ENCODE results near the gene ADAMTSL3. TPM values are rescaled to one million over a fixed set of nuclear protein-coding genes. Genes with fewer than 3 reads are reported as not detected.
"Not testable (repeated sequence)": the region's sequence is repeated elsewhere in the genome, so short reads cannot be mapped to it uniquely, and the experiment has no call there.

ADAMTSL3 gene
- total RNA-seq, 4 donors from 2014 or later: 16.6 to 30.0 (median 21.8) TPM

GRCh38 chr15:84046064-84046637 lies 392.2 kb downstream of the ADAMTSL3 start:
- peaks cover 0 to 8% (median 0%) of the 10 kb centered on the region in 4 donors for H3K36me3 ChIP-seq
- no peak overlapping the region for H3K4me3 ChIP-seq
- 89% methylated on average over 4 of the region's 4 CpGs for WGBS
- TF ChIP-seq, protein P1, sequence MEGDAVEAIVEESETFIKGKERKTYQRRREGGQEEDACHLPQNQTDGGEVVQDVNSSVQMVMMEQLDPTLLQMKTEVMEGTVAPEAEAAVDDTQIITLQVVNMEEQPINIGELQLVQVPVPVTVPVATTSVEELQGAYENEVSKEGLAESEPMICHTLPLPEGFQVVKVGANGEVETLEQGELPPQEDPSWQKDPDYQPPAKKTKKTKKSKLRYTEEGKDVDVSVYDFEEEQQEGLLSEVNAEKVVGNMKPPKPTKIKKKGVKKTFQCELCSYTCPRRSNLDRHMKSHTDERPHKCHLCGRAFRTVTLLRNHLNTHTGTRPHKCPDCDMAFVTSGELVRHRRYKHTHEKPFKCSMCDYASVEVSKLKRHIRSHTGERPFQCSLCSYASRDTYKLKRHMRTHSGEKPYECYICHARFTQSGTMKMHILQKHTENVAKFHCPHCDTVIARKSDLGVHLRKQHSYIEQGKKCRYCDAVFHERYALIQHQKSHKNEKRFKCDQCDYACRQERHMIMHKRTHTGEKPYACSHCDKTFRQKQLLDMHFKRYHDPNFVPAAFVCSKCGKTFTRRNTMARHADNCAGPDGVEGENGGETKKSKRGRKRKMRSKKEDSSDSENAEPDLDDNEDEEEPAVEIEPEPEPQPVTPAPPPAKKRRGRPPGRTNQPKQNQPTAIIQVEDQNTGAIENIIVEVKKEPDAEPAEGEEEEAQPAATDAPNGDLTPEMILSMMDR (IDR thresholded peaks at IDR 0.05): no peak
- no peak for TF ChIP-seq POLR2A (IDR thresholded peaks at IDR 0.05; ENCODE audit: low read depth)
- no peak for TF ChIP-seq EP300 (IDR thresholded peaks at IDR 0.05)
- TF ChIP-seq POLR2AphosphoS5 (IDR thresholded peaks at IDR 0.05): no peak
- intact Hi-C loops (cut with DNase I): no loop called here
- no peak overlapping the region for H3K27ac ChIP-seq (replicated peaks in 1 of 4)
- H3K4me1 ChIP-seq: no peaks in the 10 kb centered on the region
- no peaks in the 10 kb centered on the region for H3K27me3 ChIP-seq
- no peak for DNase-seq (ENCODE audit: extremely low spot score)
- H3K9me3 ChIP-seq: peaks cover 0 to 7% (median 0%) of the 10 kb centered on the region in 4 donors

DNA sequence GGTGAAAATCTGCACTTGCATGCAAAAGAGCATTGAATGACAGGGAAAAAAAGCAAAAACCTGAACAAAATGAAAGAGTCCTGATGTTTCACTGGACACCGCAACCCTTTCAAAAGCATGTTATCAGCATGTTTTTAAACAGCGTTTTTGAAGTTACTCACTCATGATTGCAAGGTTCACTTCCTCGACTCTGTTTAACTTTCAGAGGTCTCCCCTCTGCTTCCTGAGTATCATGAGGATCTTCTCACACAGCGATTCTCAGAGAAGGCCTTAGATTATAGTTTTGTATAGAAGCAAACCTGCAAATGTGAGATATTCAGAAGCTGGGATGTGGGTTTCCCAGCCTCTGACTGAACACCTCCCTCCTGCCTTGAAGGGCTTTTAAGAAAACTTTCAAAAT lies 395.6 kb downstream of the ADAMTSL3 start:
- H3K36me3 ChIP-seq; H3K4me1 ChIP-seq; H3K27me3 ChIP-seq; H3K27ac ChIP-seq (replicated peaks in 1 of 4); H3K4me3 ChIP-seq; DNase-seq (ENCODE audit: extremely low spot score); intact Hi-C loops (cut with DNase I); H3K9me3 ChIP-seq: not testable (repeated sequence)
- 47% methylated on average over 4 of the region's 4 CpGs for WGBS

- no peaks in the 10 kb centered on the region for H3K36me3 ChIP-seq
- H3K27ac ChIP-seq (replicated peaks in 1 of 4): no peak overlapping the region
- no peaks in the 10 kb centered on the region for H3K4me1 ChIP-seq
- H3K27me3 ChIP-seq: no peaks in the 10 kb centered on the region
- peaks cover 0 to 7% (median 0%) of the 10 kb centered on the region in 4 donors for H3K9me3 ChIP-seq
- intact Hi-C loops (cut with DNase I): no loop called here
- H3K4me3 ChIP-seq: no peak overlapping the region
- no peak for DNase-seq (ENCODE audit: extremely low spot score)
- TF ChIP-seq POLR2AphosphoS5 (IDR thresholded peaks at IDR 0.05) (no peak), EP300 (IDR thresholded peaks at IDR 0.05) (no peak)
- WGBS: 78% methylated on average over 3 of the region's 3 CpGs
Measured at GRCh38 chr15:84050076-84050475, 396.2 kb downstream of the ADAMTSL3 start.

DNA sequence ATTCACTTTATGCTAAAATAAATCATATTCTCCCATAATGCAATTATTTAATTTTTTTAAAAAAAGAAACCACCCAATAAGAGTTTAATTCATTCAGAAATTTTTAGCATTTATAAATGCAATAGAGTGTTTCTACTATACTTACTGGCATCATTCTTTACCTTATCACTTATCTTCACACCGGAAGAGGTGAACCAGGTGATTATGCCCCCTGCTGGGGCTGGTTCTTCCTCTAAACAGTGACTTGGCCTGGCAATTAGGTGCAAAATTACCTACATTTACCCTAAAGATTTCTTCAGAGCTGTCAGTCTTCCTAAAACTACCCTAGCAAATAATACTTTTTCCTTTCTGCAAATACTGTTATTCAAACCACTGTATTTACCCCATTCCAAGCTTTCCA lies 397.2 kb downstream of the ADAMTSL3 start:
- H3K27ac ChIP-seq (replicated peaks in 1 of 4); intact Hi-C loops (cut with DNase I); DNase-seq (ENCODE audit: extremely low spot score); H3K27me3 ChIP-seq; H3K36me3 ChIP-seq; H3K4me3 ChIP-seq; H3K4me1 ChIP-seq; H3K9me3 ChIP-seq: not testable (repeated sequence)
- 60% methylated on average over 1 of the region's 1 CpG for WGBS

DNA sequence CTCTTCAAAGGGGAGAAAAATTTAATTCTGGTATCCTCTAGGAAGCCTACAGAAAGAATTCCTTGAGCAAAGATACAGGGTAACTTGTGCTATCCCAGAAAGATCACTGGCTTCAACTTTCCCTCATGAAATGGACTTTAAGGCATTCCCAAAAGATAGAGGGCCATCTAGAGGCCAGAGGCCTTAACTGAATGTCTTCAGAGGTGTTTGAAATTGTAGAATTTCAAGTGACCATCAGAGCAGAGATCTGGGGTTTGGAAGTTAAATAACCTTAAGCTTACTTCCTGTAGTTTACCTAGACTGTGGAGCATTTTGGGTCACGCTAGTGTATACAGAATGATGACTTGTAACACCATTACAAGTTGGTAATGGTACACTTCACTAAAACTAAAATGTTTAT lies 400.6 kb downstream of the ADAMTSL3 start:
- 27% methylated on average over 1 of the region's 1 CpG for WGBS
- H3K27me3 ChIP-seq; H3K4me1 ChIP-seq; DNase-seq (ENCODE audit: extremely low spot score); H3K4me3 ChIP-seq; H3K36me3 ChIP-seq; H3K27ac ChIP-seq (replicated peaks in 1 of 4); intact Hi-C loops (cut with DNase I): not testable (repeated sequence)
- peaks cover 0 to 20% (median 20%) of the 10 kb centered on the region in 4 donors for H3K9me3 ChIP-seq

DNA sequence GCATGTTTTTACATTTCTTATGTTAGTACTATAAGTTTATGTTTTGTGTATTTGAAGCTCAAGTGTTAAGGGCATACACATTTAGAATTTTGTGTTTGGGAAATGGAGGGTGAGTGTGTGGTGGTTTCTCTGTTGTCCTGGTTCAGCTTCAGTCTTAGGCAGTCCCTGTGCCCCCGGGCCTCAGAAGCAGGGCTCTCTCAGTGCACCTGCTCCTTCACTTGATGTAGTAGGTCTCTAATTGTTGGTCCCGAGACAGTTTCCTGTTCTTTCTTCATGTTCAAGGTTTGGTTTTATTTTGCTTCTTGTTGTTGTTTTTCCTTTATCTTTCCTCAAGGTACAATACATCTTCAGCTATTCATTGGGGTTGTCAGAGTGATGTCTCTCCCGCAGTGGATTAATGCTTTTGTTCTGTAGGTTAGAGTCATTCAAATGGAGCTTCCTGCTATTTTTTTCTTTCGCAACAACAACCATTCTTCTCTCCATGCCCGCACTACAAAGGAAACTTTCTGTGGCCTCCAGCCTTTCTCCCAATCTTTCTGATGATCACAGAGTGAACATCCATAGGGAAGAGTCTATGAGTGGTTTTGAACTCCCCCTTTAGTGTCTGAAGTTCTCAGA lies 403.9 kb downstream of the ADAMTSL3 start:
- H3K4me3 ChIP-seq: no peak overlapping the region
- no peaks in the 10 kb centered on the region for H3K36me3 ChIP-seq
- DNase-seq (ENCODE audit: extremely low spot score): no peak
- 84% methylated on average over 5 of the region's 5 CpGs for WGBS
- H3K27ac ChIP-seq (replicated peaks in 1 of 4): no peak overlapping the region
- H3K9me3 ChIP-seq: peaks cover 0 to 25% (median 22%) of the 10 kb centered on the region in 4 donors
- H3K27me3 ChIP-seq: no peaks in the 10 kb centered on the region
- TF ChIP-seq, protein P1 (IDR thresholded peaks at IDR 0.05): no peak
- TF ChIP-seq POLR2A (IDR thresholded peaks at IDR 0.05; ENCODE audit: low read depth): no peak
- TF ChIP-seq EP300 (IDR thresholded peaks at IDR 0.05): no peak
- no peak for TF ChIP-seq POLR2AphosphoS5 (IDR thresholded peaks at IDR 0.05)
- intact Hi-C loops (cut with DNase I): no loop called here
- H3K4me1 ChIP-seq: no peaks in the 10 kb centered on the region

DNA sequence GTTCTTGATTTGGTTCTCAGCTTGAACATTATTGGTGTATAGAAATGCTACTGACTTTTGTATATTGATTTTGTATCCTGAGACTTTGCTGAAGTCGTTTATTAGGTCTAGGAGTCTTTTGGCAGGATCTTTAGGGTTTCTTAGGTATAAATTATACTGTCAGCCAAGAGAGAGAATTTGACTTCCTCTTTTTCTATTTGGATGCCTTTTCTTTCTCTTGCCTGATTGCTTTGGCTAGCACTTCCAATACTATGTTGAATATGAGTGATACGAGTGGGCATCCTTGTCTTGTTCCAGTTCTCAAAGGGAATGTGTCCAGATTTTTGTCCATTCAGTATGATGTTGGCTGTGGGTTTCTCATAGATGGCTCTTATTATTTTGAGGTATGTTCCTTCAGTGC lies 409.8 kb downstream of the ADAMTSL3 start:
- WGBS: 74% methylated on average over 2 of the region's 2 CpGs
- DNase-seq (ENCODE audit: extremely low spot score); H3K4me1 ChIP-seq; intact Hi-C loops (cut with DNase I); H3K4me3 ChIP-seq; H3K27ac ChIP-seq (replicated peaks in 1 of 4); H3K36me3 ChIP-seq; H3K27me3 ChIP-seq: not testable (repeated sequence)
- peaks cover 0 to 25% (median 19%) of the 10 kb centered on the region in 4 donors for H3K9me3 ChIP-seq

DNA sequence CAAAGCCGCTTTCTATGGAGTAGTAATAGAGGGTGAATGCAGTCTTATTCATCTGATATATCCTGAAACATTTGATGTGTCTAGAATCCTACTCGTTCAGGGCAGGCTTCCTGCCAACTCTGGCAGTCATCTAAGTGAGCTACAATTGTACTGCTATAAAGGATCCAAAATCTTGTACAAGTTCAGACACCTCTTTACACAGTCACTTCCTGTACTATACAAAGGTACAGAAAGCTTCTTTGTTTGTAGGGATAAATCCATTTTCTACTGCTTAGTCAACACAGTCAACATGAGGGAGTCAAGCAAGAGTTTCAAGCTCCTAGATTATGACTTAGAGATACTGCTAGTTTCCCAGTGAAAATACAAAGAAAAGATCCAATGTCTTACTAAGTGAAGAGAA lies 414.8 kb downstream of the ADAMTSL3 start:
- H3K27me3 ChIP-seq; H3K36me3 ChIP-seq; H3K27ac ChIP-seq (replicated peaks in 1 of 4); intact Hi-C loops (cut with DNase I); H3K4me1 ChIP-seq; DNase-seq (ENCODE audit: extremely low spot score); H3K9me3 ChIP-seq; H3K4me3 ChIP-seq: not testable (repeated sequence)
- 53% methylated on average over 2 of the region's 2 CpGs for WGBS

DNA sequence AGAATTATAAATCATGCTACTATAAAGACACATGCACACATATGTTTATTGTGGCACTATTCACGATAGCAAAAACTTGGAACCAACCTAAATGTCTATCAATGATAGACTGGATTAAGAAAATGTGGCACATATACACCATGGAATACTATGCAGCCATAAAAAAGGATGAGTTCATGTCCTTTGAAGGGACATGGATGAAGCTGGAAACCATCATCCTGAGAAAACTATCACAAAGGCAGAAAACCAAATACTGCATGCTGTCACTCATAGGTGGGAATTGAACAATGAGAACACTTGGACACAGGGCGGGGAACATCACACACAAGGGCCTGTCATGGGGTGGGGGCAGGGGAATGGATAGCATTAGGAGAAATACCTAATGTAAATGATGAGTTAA lies 424.1 kb downstream of the ADAMTSL3 start:
- intact Hi-C loops (cut with DNase I): not testable (repeated sequence)

DNA sequence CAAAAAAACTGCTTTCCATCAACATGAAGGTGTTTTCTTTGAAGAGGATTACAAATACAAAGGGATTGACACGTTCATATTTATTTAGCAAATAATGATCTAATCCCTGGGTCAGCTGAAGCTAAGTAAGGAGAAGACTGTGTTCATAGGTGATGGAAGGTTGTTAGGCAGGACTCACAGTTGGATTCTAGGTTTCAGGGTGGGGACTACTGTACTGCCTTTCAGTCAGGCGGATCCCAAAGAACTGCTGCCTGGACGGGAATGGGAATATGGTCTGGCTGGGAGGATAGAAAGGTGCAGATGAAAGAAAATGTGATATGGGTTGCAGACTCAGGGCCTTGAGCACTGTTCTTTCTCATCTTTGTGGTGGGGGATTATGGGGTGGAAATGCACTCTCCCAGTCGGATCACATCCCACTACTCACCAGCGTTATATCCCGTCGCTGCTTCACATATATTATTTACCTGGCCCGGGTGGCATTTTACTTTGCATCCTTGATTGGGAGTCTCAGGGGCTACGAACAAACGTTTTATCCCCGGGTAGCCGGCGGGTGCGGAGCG lies 425.5 kb downstream of the ADAMTSL3 start:
- Histone ChIP-seq H3K4me3 (peak overlapping the region; percentile 48 to 60 (median 58)), H3K27ac (replicated peaks in 1 of 4) (peak overlapping the region in 1 of 4 donors; percentile 51), H3K4me1 (peaks cover 8 to 24% (median 16%) of the 10 kb centered on the region in 4 donors), H3K27me3 (peaks cover 0 to 23% (median 0%) of the 10 kb centered on the region in 4 donors)
- H3K36me3 ChIP-seq; DNase-seq (ENCODE audit: extremely low spot score); intact Hi-C loops (cut with DNase I); H3K9me3 ChIP-seq: not testable (repeated sequence)
- 21% methylated on average over 15 of the region's 15 CpGs for WGBS

More for the DNA sequence above, 424.1 kb downstream of the ADAMTSL3 start:
- peaks cover 0 to 23% (median 0%) of the 10 kb centered on the region in 4 donors for H3K27me3 ChIP-seq
- H3K4me1 ChIP-seq: peaks cover 8 to 24% (median 16%) of the 10 kb centered on the region in 4 donors
- H3K36me3 ChIP-seq; H3K27ac ChIP-seq (replicated peaks in 1 of 4); H3K4me3 ChIP-seq; H3K9me3 ChIP-seq; DNase-seq (ENCODE audit: extremely low spot score): not testable (repeated sequence)
- WGBS: 82% methylated on average over 2 of the region's 2 CpGs

Measured in esophagus muscularis mucosa (tissue), 4 donors.